Measurements from ENCODE around the gene OR10K2. TPM values are rescaled to one million over a fixed set of nuclear protein-coding genes. Genes with fewer than 3 reads are reported as not detected.
"Not testable (repeated sequence)": the region's sequence is repeated elsewhere in the genome, so short reads cannot be mapped to it uniquely, and the experiment has no call there.

Gene OR10K2
- total RNA-seq, 1 experiment from 2014 or later, result not detected

GRCh38 chr1:158374860-158375259, 51.2 kb downstream of the OR10K2 start:
- Histone ChIP-seq H3K27me3 (ENCODE audit: insufficient read depth, low read length) (no peaks in the 10 kb centered on the region), H3K79me1 (ENCODE audit: insufficient read depth, low read depth, low read length, poor library complexity, severe bottlenecking) (no peaks in the 10 kb centered on the region), H2BK5ac (ENCODE audit: insufficient read length, low read length) (no peak overlapping the region), H4K91ac (ENCODE audit: insufficient read length, low read depth, low read length) (no peak overlapping the region), H3K79me2 (ENCODE audit: insufficient read depth, low read length) (no peaks in the 10 kb centered on the region), H3K9ac (ENCODE audit: extremely low read depth, insufficient read length, low read length) (no peak overlapping the region), H4K20me1 (ENCODE audit: control insufficient read depth, insufficient read depth, insufficient read length) (no peaks in the 10 kb centered on the region), H2AFZ (ENCODE audit: low read length) (no peak overlapping the region), H3K4ac (ENCODE audit: low read depth, low read length) (no peak overlapping the region), H2BK120ac (ENCODE audit: low read depth, low read length, poor library complexity, severe bottlenecking) (no peak overlapping the region), H3K56ac (ENCODE audit: insufficient read length, low read depth, low read length) (no peak overlapping the region), H2BK12ac (ENCODE audit: insufficient read length, low read depth, low read length) (no peak overlapping the region), H3K4me1 (ENCODE audit: insufficient read depth, low read length) (no peaks in the 10 kb centered on the region), H2BK20ac (ENCODE audit: low read depth, low read length, poor library complexity, severe bottlenecking) (no peak overlapping the region), H3K18ac (ENCODE audit: insufficient read length, low read depth, low read length) (no peak overlapping the region), H4K8ac (replicated peaks; ENCODE audit: insufficient read length, low read depth, low read length) (no peak overlapping the region), H3T11ph (ENCODE audit: low read length) (no peak overlapping the region), H3K14ac (ENCODE audit: insufficient read depth, low read length) (no peak overlapping the region), H3K9me3 (ENCODE audit: control insufficient read depth, low read depth, low read length) (no peaks in the 10 kb centered on the region), H2AK5ac (ENCODE audit: insufficient read length, low read length) (no peak overlapping the region), H3K27ac (ENCODE audit: insufficient read length, low read depth, low read length) (no peak overlapping the region), H3K23me2 (ENCODE audit: insufficient read length, low read depth, low read length, poor library complexity, severe bottlenecking) (no peaks in the 10 kb centered on the region), H2BK15ac (ENCODE audit: low read depth, low read length) (no peak overlapping the region), H3K4me2 (ENCODE audit: insufficient read depth, insufficient read length, low read length) (no peak overlapping the region), H4K5ac (ENCODE audit: insufficient read length, low read depth, low read length) (no peak overlapping the region), H3K23ac (ENCODE audit: insufficient read length, low read depth, low read length) (no peak overlapping the region)
- WGBS (ENCODE audit: extremely low coverage, insufficient read length, low lambda C conversion rate), result no CpG with 5 or more reads among the region's 1 CpG
- Mint-ChIP-seq H3K4me1 (no peaks in the 10 kb centered on the region), H3K9me3 (peaks cover 0 to 9% of the 10 kb centered on the region in 2 experiments; a peak in 1 of 5 replicates), H3K4me3 (no peak overlapping the region), H3K36me3 (ENCODE audit: insufficient read depth in 1 of 3, low read depth in 3 of 3) (no peaks in the 10 kb centered on the region), H3K27ac (no peak overlapping the region), H3K27me3 (ENCODE audit: low read depth) (no peaks in the 10 kb centered on the region)
- DNase-seq, result no peak
- no peak for TF ChIP-seq CTCF (conservative IDR thresholded peaks at IDR 0.05)

- H3K9ac ChIP-seq (ENCODE audit: extremely low read depth, insufficient read length, low read length), result not testable (repeated sequence)
These were observed 51.9 kb downstream of the OR10K2 start for GRCh38 chr1:158374101-158374500.

More at GRCh38 chr1:158374101-158374500, 51.9 kb downstream of the OR10K2 start:
- H3K9me3 ChIP-seq (ENCODE audit: control insufficient read depth, low read depth, low read length); H3K4me3 Mint-ChIP-seq; H3K27ac ChIP-seq (ENCODE audit: insufficient read length, low read depth, low read length); H3K4ac ChIP-seq (ENCODE audit: low read depth, low read length); H4K8ac ChIP-seq (replicated peaks; ENCODE audit: insufficient read length, low read depth, low read length); H2BK120ac ChIP-seq (ENCODE audit: low read depth, low read length, poor library complexity, severe bottlenecking); H3K79me1 ChIP-seq (ENCODE audit: insufficient read depth, low read depth, low read length, poor library complexity, severe bottlenecking); H3K18ac ChIP-seq (ENCODE audit: insufficient read length, low read depth, low read length); H3K27me3 ChIP-seq (ENCODE audit: insufficient read depth, low read length); H2AFZ ChIP-seq (ENCODE audit: low read length); H3K4me1 Mint-ChIP-seq; DNase-seq; H3K27ac Mint-ChIP-seq; H3K36me3 Mint-ChIP-seq (ENCODE audit: insufficient read depth in 1 of 3, low read depth in 3 of 3); H2BK15ac ChIP-seq (ENCODE audit: low read depth, low read length); H3K23ac ChIP-seq (ENCODE audit: insufficient read length, low read depth, low read length); H3T11ph ChIP-seq (ENCODE audit: low read length); H3K14ac ChIP-seq (ENCODE audit: insufficient read depth, low read length); H3K56ac ChIP-seq (ENCODE audit: insufficient read length, low read depth, low read length); H3K27me3 Mint-ChIP-seq (ENCODE audit: low read depth); H4K20me1 ChIP-seq (ENCODE audit: control insufficient read depth, insufficient read depth, insufficient read length); H3K4me2 ChIP-seq (ENCODE audit: insufficient read depth, insufficient read length, low read length); H2BK5ac ChIP-seq (ENCODE audit: insufficient read length, low read length); H2BK12ac ChIP-seq (ENCODE audit: insufficient read length, low read depth, low read length); H3K79me2 ChIP-seq (ENCODE audit: insufficient read depth, low read length); H4K5ac ChIP-seq (ENCODE audit: insufficient read length, low read depth, low read length); H3K23me2 ChIP-seq (ENCODE audit: insufficient read length, low read depth, low read length, poor library complexity, severe bottlenecking); H2AK5ac ChIP-seq (ENCODE audit: insufficient read length, low read length); H4K91ac ChIP-seq (ENCODE audit: insufficient read length, low read depth, low read length); H3K9me3 Mint-ChIP-seq; H3K4me1 ChIP-seq (ENCODE audit: insufficient read depth, low read length); H2BK20ac ChIP-seq (ENCODE audit: low read depth, low read length, poor library complexity, severe bottlenecking): not testable (repeated sequence)
- WGBS (ENCODE audit: extremely low coverage, insufficient read length, low lambda C conversion rate), result no CpG with 5 or more reads among the region's 25 CpGs
